ENCODE data around the gene HMOX1. TPM values are rescaled to one million over a fixed set of nuclear protein-coding genes. Genes with fewer than 3 reads are reported as not detected.

Gene HMOX1
- total and polyA plus RNA-seq, 2 of the 8 experiments (the other 6 are each of a cell fraction or from before 2014, with no cell fraction given), result 25.0 to 41.6 TPM

- peak in 1 of 2 experiments; percentile 66; a peak in 2 of 3 replicates for TF ChIP-seq POLR2A (IDR thresholded peaks at IDR 0.05; ENCODE audit: control extremely low read depth in 1 of 2, low read depth in 2 of 2, low read length in 2 of 2)
- no peak for TF ChIP-seq SIX5 (IDR thresholded peaks at IDR 0.05; ENCODE audit: low read depth, low read length)
- TF ChIP-seq CBX8 (IDR thresholded peaks at IDR 0.05; ENCODE audit: borderline replicate concordance, low read depth, low read length), result no peak
- no peak for TF ChIP-seq NANOG (IDR thresholded peaks at IDR 0.05; ENCODE audit: insufficient read depth, low read depth, low read length, poor library complexity, severe bottlenecking)
- TF ChIP-seq SP1 (IDR thresholded peaks at IDR 0.05; ENCODE audit: low read depth, low read length), result no peak
- TF ChIP-seq ATF2 (IDR thresholded peaks at IDR 0.05; ENCODE audit: low read length), result no peak
- no peak for TF ChIP-seq GABPA (IDR thresholded peaks at IDR 0.05; ENCODE audit: borderline replicate concordance, insufficient read depth, low read length)
- TF ChIP-seq KDM4A (IDR thresholded peaks at IDR 0.05; ENCODE audit: low read depth, low read length, severe bottlenecking), result no peak
- no peak for TF ChIP-seq RXRA (IDR thresholded peaks at IDR 0.05; ENCODE audit: insufficient read depth, low read depth, low read length)
- TF ChIP-seq RAD21 (IDR thresholded peaks at IDR 0.05 in 1 of 2, conservative IDR thresholded peaks at IDR 0.05 in 1 of 2; ENCODE audit: low read depth in 2 of 2, low read length in 2 of 2), result peak; percentile 19 to 40; a peak in 2 of 4 replicates
- TF ChIP-seq SAP30 (IDR thresholded peaks at IDR 0.05; ENCODE audit: insufficient read depth, insufficient replicate concordance, low read length), result no peak
- TF ChIP-seq KDM1A (IDR thresholded peaks at IDR 0.05; ENCODE audit: borderline replicate concordance, low read length), result 0 out of 2 replicates have a peak, but pooled peaks have one; percentile 15
- no peak for TF ChIP-seq CTCF (IDR thresholded peaks at IDR 0.05; ENCODE audit: control extremely low read depth in 1 of 3, insufficient read depth in 1 of 3, low read depth in 1 of 3, low read length in 3 of 3)
- peak; percentile 56 for TF ChIP-seq TAF7 (optimal IDR thresholded peaks at IDR 0.05; ENCODE audit: borderline replicate concordance, low read depth, low read length)
- no peak for TF ChIP-seq CBX5 (IDR thresholded peaks at IDR 0.05; ENCODE audit: low read depth, low read length)
- no peak for TF ChIP-seq EP300 (IDR thresholded peaks at IDR 0.05; ENCODE audit: borderline replicate concordance in 1 of 2, low read depth in 2 of 2, low read length in 2 of 2)
- TF ChIP-seq CHD2 (IDR thresholded peaks at IDR 0.05; ENCODE audit: low read length), result no peak
- TF ChIP-seq TCF12 (IDR thresholded peaks at IDR 0.05; ENCODE audit: low read depth, low read length), result no peak
These were observed at the start of gene HMOX1 (continued) for GRCh38 chr22:35380537-35381423.
